Measurements from ENCODE around the gene ADCY9.

DNA sequence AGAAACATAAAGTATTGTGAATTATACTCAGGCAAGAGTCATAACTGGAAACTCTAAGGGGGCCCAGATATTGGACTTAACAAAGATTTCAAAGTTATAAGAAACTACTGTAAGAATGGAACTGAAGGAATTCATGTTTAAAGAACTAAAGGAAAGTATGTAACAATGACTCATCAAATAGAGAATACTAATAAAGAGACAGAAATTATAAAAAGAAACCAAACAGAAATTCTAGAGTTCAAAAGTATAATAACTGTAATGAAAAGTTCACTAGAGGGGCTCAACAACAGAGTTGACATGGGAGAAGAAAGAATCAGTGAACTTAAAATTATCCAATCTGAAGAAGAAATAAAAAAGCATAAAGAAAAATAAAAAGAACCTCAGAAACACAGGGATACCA lies 55.4 kb downstream of the ADCY9 start:
- TF ChIP-seq POLR2AphosphoS5 (IDR thresholded peaks at IDR 0.05; ENCODE audit: low read depth, low read length): no peak
- no peak for TF ChIP-seq POLR2A (IDR thresholded peaks at IDR 0.05; ENCODE audit: low read depth, low read length)
- no peak for TF ChIP-seq TAF1 (IDR thresholded peaks at IDR 0.05; ENCODE audit: low read depth, low read length)

All from GM12891 (cell line).